ENCODE measurements around the gene UGT1A4.
A peak's percentile ranks its signal among the peaks of the same experiment; 100 is the strongest.

The UGT1A4 gene

DNA sequence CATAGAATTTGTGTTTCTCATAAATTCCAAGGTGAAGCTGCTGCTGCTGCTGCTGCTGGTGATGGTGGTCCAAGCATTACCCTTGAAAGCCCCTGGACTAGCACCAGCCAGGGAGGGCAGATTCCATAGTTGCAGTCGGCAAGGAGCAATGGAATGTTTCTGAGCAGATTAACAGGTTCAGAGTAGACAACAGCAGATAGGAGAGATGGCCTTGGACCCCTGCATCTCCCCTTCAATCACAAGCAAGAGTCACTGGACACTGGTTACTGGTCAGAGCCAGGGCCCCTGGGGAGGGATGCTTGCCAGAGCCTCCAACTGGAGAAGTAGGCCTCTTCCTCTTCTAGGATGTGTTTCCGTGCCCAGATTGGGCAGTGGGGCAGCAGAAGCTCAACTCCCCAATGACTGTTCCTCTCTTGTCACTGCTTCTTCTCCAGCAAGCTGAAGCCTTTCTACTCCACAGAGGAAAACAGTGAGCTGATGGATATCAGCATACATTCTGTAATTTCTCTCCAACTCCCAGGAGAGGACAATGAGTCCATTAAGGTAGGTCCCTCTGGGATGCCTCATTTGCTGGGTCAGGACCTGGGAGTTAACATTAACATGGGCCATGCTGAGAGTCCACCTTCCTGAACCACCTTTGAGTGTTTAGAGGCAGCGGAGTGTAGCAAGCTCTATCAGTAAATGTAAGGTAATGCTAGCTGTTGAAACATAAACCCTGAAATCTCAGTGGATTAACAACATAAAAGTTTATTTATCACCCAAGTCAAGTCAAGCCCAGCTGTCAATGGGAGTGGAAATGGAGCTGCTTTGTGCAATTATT lies 94.9 kb downstream of the UGT1A4 start:
- no peaks in the 10 kb centered on the region for H3K9me3 ChIP-seq
- H3K36me3 ChIP-seq: no peaks in the 10 kb centered on the region
- peaks cover 13% of the 10 kb centered on the region for H3K4me1 ChIP-seq
- DNase-seq: peak; percentile 14
- peaks cover 11% of the 10 kb centered on the region for H3K27me3 ChIP-seq
- TF ChIP-seq, protein P1, sequence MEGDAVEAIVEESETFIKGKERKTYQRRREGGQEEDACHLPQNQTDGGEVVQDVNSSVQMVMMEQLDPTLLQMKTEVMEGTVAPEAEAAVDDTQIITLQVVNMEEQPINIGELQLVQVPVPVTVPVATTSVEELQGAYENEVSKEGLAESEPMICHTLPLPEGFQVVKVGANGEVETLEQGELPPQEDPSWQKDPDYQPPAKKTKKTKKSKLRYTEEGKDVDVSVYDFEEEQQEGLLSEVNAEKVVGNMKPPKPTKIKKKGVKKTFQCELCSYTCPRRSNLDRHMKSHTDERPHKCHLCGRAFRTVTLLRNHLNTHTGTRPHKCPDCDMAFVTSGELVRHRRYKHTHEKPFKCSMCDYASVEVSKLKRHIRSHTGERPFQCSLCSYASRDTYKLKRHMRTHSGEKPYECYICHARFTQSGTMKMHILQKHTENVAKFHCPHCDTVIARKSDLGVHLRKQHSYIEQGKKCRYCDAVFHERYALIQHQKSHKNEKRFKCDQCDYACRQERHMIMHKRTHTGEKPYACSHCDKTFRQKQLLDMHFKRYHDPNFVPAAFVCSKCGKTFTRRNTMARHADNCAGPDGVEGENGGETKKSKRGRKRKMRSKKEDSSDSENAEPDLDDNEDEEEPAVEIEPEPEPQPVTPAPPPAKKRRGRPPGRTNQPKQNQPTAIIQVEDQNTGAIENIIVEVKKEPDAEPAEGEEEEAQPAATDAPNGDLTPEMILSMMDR (IDR thresholded peaks at IDR 0.05; ENCODE audit: low read depth, low read length): no peak
- no peak overlapping the region for H3K4me3 ChIP-seq (ENCODE audit: low read depth, low read length)

DNA sequence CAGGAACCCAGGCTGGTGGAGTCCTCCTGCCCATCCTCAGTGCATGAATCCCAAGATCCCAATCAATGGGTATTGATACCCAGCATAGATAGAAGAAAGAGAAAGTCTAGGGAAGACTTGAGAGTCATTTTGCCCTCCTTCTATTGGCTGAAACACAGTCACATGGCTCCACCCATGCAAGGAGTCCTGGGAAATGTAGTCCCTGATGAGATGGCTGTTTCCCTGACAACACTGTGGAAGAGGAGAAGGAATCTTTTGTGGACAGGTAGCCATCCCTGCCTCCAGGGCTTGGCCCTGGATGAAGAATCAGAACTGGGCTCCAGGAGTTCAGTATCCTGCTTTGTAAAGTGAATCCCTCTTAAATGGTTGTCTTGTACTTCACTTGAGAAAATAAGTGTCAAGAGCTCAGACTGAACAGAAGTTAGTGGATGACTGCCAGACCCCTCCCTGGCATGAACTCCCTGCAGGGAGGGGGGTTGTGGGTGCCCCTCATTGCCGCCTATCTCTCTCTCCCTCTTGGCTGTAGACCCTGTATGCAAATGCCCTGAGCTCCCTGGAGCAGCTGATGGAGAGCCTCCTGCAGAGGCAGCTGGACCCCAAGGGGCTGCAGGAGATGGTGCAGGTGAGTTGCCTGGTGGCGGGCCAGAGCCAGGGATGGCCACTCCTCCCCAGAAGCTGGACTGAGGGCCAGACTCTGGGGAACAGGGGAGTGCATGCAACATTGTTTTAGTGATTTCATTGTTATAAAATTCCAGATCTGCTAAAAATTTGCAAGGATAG lies 95.7 kb downstream of the UGT1A4 start:
- Histone ChIP-seq H3K4me3 (ENCODE audit: low read depth, low read length) (no peak overlapping the region), H3K4me1 (peaks cover 13% of the 10 kb centered on the region), H3K36me3 (no peaks in the 10 kb centered on the region), H3K27me3 (peaks cover 3% of the 10 kb centered on the region; the same call in 1 of the 2 replicates), H3K9me3 (no peaks in the 10 kb centered on the region)
- DNase-seq: peak; percentile 11
- TF ChIP-seq, protein P1 (IDR thresholded peaks at IDR 0.05; ENCODE audit: low read depth, low read length): no peak

- H3K4me1 ChIP-seq: peaks cover 13% of the 10 kb centered on the region
- no peaks in the 10 kb centered on the region for H3K27me3 ChIP-seq
- no peaks in the 10 kb centered on the region for H3K9me3 ChIP-seq
- TF ChIP-seq, protein P1 (IDR thresholded peaks at IDR 0.05; ENCODE audit: low read depth, low read length): no peak
- H3K4me3 ChIP-seq (ENCODE audit: low read depth, low read length): no peak overlapping the region
- DNase-seq: no peak
- no peaks in the 10 kb centered on the region for H3K36me3 ChIP-seq
Measured at GRCh38 chr2:233815861-233816260, 97.3 kb downstream of the UGT1A4 start.

- peaks cover 13% of the 10 kb centered on the region for H3K4me1 ChIP-seq
- no peaks in the 10 kb centered on the region for H3K9me3 ChIP-seq
- H3K36me3 ChIP-seq: no peaks in the 10 kb centered on the region
- DNase-seq: peak; percentile 92
- TF ChIP-seq, protein P1 (IDR thresholded peaks at IDR 0.05; ENCODE audit: low read depth, low read length): no peak
- H3K27me3 ChIP-seq: no peaks in the 10 kb centered on the region
- no peak overlapping the region for H3K4me3 ChIP-seq (ENCODE audit: low read depth, low read length)
Measured at GRCh38 chr2:233816334-233816733, 97.8 kb downstream of the UGT1A4 start.

DNA sequence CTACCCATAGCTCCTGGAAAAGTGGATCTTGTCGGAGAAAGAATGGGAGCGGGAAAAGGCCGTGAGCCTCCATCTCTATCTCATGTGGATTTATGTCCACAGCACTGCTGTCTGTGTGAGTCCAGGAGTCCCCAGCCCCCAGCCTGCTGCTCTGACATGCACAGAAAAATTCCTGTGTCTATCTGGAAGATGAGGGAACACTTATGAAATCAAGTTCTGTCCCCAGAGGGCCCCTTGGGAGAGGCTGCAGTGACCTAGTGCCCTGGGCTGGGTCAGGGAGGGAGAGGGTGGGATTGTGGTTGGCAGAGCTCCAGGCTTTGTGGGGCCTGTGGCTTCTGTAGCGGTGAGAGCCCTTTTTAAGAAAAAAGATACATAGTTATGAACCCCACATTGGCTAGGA lies 98.2 kb downstream of the UGT1A4 start:
- Histone ChIP-seq H3K4me1 (peaks cover 13% of the 10 kb centered on the region), H3K27me3 (no peaks in the 10 kb centered on the region), H3K9me3 (no peaks in the 10 kb centered on the region), H3K4me3 (ENCODE audit: low read depth, low read length) (no peak overlapping the region), H3K36me3 (no peaks in the 10 kb centered on the region)
- DNase-seq: peak; percentile 52
- TF ChIP-seq, protein P1 (IDR thresholded peaks at IDR 0.05; ENCODE audit: low read depth, low read length): no peak
